GM10266 (cell line): Measurements from ENCODE around the gene GSTM2.
A peak's percentile ranks its signal among the peaks of the same experiment; 100 is the strongest.
"Not testable (repeated sequence)": the region's sequence is repeated elsewhere in the genome, so short reads cannot be mapped to it uniquely, and the experiment has no call there.

Experiments used
- DNase-seq: peaks from one replicate; pipeline ENCODE4 v3.0.0; 2012; ENCODE audit errors: extremely low spot score
- TF ChIP-seq, protein P1 (sequence below): IDR thresholded peaks from 2 replicates; pipeline ENCODE4 v1.5.1; 2012; ENCODE audit warnings: mild to moderate bottlenecking, low read depth; ENCODE audit not compliant: control insufficient read depth, insufficient read depth; ENCODE audit errors: missing control alignments

GSTM2 gene

GRCh38 chr1:109661391-109661790, 6.5 kb upstream of the GSTM2 start:
- TF ChIP-seq, protein P1, sequence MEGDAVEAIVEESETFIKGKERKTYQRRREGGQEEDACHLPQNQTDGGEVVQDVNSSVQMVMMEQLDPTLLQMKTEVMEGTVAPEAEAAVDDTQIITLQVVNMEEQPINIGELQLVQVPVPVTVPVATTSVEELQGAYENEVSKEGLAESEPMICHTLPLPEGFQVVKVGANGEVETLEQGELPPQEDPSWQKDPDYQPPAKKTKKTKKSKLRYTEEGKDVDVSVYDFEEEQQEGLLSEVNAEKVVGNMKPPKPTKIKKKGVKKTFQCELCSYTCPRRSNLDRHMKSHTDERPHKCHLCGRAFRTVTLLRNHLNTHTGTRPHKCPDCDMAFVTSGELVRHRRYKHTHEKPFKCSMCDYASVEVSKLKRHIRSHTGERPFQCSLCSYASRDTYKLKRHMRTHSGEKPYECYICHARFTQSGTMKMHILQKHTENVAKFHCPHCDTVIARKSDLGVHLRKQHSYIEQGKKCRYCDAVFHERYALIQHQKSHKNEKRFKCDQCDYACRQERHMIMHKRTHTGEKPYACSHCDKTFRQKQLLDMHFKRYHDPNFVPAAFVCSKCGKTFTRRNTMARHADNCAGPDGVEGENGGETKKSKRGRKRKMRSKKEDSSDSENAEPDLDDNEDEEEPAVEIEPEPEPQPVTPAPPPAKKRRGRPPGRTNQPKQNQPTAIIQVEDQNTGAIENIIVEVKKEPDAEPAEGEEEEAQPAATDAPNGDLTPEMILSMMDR = no peak
- DNase-seq = no peak

- TF ChIP-seq, protein P1 = no peak
- DNase-seq = peak; percentile 0
Observed at GRCh38 chr1:109664671-109665070, 3.2 kb upstream of the GSTM2 start.

DNA sequence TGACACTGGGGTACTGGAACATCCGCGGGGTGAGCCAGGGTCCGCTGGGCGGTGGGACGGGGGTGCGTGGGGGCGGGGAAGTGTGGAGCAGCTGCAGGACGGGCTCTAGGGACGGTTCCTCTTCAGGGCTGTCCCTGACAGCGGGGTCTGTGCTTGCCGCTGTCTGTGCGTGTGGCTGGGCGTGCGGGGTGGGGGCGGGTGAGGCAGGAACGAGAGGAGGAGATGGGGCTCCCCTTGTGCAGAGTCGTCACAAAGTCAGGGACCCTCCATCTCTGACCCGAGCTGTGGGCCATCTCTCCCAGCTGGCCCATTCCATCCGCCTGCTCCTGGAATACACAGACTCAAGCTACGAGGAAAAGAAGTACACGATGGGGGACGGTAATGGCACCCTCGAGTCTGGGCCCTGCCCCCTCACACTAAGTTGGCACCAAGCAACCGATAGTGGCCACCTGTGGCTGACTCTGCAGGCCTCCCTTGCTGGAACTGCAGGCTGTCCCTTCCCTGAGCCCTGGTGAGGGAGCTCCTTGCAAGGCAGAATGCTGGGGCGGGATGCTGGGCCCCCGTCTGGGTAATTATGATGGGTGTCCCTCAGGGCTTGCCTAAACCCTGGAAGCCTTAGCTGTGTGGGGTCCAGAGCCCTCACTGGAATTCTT, 392 bp downstream of the GSTM2 start:
- TF ChIP-seq, protein P1 = no peak
- peak; percentile 3 for DNase-seq

DNA sequence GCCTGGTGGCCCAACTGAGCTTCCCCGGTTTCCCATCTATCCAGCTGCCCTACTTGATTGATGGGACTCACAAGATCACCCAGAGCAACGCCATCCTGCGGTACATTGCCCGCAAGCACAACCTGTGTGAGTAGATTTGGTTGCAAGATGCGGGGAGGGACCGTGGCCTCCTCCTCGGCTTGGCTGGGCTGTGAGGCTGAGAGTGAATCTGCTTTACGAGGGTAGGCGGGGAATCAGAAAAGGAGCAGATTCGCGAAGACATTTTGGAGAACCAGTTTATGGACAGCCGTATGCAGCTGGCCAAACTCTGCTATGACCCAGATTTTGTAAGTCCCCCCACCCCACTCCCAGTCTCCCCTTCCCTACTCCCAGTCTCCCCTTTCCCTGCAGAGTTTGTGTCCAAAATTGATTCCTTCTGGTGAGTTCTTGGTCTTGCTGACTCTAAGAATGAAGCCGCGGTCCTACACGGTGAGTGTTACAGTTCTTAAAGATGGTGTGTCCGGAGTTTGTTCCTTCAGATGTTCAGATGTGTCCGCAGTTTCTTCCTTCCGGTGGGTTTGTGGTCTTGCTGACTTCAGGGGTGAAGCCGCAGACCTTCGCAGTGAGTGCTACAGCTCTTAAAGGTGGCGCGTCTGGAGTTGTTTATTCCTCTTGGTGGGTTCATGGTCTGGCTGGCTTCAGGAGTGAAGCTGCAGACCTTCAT, 1.5 kb downstream of the GSTM2 start:
- DNase-seq = peak; percentile 5

DNA sequence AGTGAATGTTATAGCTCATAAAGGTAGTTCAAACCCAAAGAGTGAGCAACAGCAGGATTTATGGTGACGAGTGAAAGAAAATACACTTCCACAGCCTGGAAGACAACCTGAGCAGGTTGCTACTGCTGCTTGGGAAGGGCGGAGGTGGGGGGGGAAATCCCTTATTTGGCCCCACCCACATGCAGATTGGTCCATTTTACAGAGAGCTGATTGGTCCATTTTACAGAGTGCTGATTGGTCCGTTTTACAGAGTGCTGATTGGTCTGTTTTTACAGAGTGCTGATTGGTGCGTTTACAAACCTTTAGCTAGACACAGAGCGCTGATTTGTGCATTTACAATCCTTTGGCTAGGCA, 2.1 kb downstream of the GSTM2 start:
- DNase-seq = not testable (repeated sequence)

More for the DNA sequence above, 1.5 kb downstream of the GSTM2 start:
- TF ChIP-seq, protein P1 = no peak

DNA sequence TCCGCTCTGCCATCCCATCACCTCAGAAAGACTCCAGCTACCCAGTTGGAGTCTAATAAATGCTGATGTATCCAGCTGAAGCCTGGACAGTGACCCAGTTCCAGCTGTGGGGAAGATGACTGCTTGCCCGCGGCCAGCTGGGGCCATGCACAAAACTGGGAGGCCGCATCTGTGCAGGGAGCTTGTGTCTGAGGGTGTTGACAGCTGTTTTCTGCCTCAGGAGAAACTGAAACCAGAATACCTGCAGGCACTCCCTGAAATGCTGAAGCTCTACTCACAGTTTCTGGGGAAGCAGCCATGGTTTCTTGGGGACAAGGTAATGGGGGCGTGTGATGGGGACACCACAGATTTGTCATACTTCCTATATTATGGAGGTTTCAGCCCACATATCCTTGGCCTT, 3.2 kb downstream of the GSTM2 start:
- TF ChIP-seq, protein P1 = no peak

DNA sequence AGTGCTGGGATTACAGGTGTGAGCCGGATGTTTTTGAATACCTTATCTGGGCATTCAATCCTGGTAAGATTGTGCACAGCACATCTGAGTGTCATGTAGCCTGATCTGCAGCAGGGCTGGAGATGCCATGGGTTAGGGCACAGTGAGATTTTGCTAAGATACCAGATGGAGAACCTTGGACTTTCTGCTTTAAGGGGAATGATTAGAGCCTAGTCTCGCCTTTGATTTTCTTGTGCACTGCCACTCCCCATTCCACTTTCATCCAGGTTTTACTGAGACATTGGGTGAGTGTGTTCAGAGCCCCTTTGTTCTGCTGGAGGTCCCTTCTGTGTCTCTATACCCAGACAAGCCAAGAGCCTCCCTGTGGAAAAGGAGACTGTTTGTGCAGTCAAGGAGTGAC, 6.0 kb downstream of the GSTM2 start:
- DNase-seq = not testable (repeated sequence)

More for the DNA sequence above, 3.2 kb downstream of the GSTM2 start:
- peak; percentile 4 for DNase-seq

DNA sequence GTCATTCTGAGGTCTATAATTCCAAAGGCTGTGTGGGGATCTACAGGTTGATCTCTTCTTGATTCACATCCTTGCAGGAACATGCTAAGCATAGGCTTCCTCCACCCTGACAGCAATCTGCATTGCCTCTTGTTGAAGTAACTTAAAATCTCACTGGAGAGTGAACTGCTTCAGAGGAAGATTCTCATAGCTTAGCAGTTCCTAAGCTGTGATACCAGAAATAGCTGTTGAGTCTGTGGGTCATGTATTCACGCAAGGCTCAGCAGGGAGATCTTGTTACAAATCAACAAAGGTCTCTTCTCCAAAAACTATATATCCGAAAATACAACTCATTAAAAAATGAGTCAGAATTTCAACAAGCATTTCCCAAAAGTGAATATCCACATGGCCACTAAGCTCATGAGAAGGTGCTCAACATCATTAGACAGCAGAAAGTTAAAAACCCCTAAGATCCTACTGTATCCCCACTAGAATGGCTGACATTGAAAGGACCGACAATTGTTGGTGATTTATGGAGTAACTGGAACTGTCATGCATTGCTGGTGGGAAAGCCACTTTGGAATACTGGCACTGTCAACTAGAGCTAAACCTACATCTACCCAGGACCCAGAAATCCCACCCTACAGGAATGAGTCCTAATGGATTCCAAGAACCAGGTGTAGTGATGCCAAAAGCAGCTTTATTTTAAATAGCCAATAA, 9.0 kb downstream of the GSTM2 start:
- DNase-seq = peak; percentile 0
